Measurements from ENCODE around the gene NOTUM.

DNA sequence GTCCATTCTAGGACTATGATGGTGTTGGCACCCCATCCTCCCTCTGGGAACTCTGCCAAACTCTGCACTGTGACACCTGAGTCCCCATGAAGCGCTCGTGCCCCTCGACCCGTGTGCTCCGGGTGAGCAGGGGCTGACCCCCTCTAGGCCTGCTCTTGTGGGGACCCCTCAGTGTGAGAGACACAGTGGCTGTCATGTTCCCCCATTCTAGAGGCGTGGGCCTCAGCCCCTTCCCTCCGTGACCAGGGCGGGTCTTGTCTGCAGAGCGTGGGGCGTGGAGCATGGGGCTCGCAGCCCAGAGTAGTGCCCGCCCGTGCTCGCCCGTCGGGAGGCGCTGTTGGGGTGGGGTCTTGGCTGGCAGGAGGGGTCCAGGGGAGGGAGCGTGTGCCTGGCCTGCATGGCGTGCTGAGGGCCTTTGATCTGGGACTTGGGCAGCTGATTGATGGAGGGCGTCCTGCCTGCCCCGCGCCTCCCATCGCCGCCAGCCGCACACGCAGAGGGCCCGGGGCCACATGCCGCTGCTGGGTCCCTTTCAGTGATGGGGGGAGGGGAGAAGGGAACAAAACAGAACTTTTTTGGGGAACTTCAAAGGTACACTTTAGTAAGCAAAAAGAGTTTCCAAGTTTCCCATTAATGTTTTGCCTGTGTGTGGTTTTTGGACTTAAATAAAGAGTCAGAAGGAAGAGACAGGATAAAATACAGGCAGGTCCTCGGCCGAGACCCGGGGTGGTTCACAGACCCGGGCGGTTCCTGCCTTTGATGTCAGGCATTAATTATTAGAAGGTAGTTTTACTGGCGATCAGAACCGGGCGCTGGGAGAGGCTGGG lies 39.2 kb upstream of the NOTUM start:
- TF ChIP-seq CTCF (IDR thresholded peaks at IDR 0.05; ENCODE audit: low read depth, low read length, poor library complexity, severe bottlenecking) (no peak), EZH2phosphoT487 (IDR thresholded peaks at IDR 0.05; ENCODE audit: borderline replicate concordance, low read length) (no peak)
